ENCODE data around the gene CISD1.

DNA sequence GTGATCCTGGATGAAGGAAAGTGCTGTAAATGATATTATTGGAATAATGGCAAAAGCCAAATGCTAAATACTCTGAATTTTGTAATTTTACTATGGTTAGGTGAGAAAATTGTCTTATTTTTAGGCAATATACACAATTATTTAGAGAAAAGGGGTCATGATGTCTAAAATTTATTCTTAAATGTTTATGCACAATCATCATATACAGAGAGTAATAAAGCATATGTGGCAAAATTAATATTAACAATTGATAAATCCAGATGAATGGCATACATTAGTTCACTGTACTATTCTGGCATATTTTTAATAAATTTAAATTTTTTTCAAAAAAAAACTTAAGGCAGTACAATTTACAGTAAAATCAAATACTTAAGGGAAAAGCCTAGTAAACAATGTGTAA, 8.6 kb upstream of the CISD1 start:
- no peak for TF ChIP-seq RAD21 (conservative IDR thresholded peaks at IDR 0.05 in 1 of 2, IDR thresholded peaks at IDR 0.05 in 1 of 2)
- TF ChIP-seq EP300 (IDR thresholded peaks at IDR 0.05), result no peak
- TF ChIP-seq, protein P1, sequence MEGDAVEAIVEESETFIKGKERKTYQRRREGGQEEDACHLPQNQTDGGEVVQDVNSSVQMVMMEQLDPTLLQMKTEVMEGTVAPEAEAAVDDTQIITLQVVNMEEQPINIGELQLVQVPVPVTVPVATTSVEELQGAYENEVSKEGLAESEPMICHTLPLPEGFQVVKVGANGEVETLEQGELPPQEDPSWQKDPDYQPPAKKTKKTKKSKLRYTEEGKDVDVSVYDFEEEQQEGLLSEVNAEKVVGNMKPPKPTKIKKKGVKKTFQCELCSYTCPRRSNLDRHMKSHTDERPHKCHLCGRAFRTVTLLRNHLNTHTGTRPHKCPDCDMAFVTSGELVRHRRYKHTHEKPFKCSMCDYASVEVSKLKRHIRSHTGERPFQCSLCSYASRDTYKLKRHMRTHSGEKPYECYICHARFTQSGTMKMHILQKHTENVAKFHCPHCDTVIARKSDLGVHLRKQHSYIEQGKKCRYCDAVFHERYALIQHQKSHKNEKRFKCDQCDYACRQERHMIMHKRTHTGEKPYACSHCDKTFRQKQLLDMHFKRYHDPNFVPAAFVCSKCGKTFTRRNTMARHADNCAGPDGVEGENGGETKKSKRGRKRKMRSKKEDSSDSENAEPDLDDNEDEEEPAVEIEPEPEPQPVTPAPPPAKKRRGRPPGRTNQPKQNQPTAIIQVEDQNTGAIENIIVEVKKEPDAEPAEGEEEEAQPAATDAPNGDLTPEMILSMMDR (IDR thresholded peaks at IDR 0.05), result no peak
- no peak for TF ChIP-seq ZC3H11A (IDR thresholded peaks at IDR 0.05)
- TF ChIP-seq KDM1A (IDR thresholded peaks at IDR 0.05; ENCODE audit: low read depth), result no peak
- TF ChIP-seq, protein P2, sequence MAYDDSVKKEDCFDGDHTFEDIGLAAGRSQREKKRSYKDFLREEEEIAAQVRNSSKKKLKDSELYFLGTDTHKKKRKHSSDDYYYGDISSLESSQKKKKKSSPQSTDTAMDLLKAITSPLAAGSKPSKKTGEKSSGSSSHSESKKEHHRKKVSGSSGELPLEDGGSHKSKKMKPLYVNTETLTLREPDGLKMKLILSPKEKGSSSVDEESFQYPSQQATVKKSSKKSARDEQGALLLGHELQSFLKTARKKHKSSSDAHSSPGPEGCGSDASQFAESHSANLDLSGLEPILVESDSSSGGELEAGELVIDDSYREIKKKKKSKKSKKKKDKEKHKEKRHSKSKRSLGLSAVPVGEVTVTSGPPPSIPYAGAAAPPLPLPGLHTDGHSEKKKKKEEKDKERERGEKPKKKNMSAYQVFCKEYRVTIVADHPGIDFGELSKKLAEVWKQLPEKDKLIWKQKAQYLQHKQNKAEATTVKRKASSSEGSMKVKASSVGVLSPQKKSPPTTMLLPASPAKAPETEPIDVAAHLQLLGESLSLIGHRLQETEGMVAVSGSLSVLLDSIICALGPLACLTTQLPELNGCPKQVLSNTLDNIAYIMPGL (CRISPR knock-in tag; IDR thresholded peaks at IDR 0.05; ENCODE audit: borderline replicate concordance), result no peak
- no peak for TF ChIP-seq MYC (IDR thresholded peaks at IDR 0.05; ENCODE audit: borderline replicate concordance, low read length)
- no peak for TF ChIP-seq FOSL2 (IDR thresholded peaks at IDR 0.05)
- no peak for TF ChIP-seq FOSL2 (CRISPR knock-in tag; IDR thresholded peaks at IDR 0.05)
- no peak for TF ChIP-seq ZFP36 (IDR thresholded peaks at IDR 0.05; ENCODE audit: borderline replicate concordance, partially characterized antibody)
- TF ChIP-seq, protein P3, sequence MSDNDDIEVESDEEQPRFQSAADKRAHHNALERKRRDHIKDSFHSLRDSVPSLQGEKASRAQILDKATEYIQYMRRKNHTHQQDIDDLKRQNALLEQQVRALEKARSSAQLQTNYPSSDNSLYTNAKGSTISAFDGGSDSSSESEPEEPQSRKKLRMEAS (IDR thresholded peaks at IDR 0.05), result no peak
- TF ChIP-seq, protein P4, sequence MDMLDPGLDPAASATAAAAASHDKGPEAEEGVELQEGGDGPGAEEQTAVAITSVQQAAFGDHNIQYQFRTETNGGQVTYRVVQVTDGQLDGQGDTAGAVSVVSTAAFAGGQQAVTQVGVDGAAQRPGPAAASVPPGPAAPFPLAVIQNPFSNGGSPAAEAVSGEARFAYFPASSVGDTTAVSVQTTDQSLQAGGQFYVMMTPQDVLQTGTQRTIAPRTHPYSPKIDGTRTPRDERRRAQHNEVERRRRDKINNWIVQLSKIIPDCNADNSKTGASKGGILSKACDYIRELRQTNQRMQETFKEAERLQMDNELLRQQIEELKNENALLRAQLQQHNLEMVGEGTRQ (IDR thresholded peaks at IDR 0.05), result no peak

Measured in A549 (cell line).